ENCODE measurements around the gene CYP46A1. TPM values are rescaled to one million over a fixed set of nuclear protein-coding genes. Genes with fewer than 3 reads are reported as not detected.
"Not testable (repeated sequence)": the region's sequence is repeated elsewhere in the genome, so short reads cannot be mapped to it uniquely, and the experiment has no call there.

CYP46A1 gene
- total RNA-seq = 2.5 TPM

DNA sequence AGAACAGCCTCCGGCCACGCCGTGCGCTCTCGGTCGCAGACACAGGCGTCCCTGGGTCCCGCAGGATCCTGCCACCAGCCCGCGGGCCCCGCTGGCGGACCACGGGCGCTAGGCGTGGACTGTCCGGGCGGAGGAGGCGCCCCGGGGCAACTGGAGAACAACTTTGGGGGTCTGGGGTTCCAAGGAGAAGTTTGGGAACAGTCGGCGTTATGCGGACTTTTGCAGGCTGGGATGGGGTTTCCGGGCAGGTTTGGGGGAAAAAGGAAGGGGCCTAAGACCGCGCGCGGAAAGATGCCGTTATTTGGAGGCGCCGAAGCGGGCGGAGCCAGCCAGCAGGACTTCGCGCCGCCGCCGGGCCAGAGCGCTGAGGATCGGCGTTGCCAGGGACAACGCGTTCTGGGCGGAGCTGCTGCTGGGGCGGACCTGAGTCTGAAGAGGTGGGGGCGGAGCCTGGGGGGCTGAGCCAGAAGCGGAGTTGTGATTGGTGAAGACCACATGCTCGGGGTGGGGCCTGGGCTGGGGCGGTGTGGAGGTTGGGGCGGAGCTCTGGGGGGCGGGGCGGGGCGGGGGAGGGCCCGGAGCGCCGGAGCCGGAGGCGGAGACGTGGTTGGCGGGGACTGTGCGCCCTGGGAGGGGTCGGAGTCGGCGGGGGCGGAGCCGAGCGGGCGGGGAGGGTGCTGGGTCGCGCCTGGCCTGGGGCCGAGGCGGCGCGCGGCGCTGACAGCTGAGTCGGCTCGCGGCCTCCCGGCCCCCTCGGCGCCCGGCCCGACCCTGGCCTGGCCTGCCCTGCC is at the start of gene CYP46A1:
Gene CYP46A1, plus strand, starts transcription at position 680 of the 791 bp plus-strand sequence. CDS start 120 bp downstream, outside the sequence.
- intact Hi-C loops (cut with DNase I) = no loop called here
- DNase-seq (ENCODE audit: low spot score) (peak; percentile 100), ATAC-seq (peak; percentile 98)

DNA sequence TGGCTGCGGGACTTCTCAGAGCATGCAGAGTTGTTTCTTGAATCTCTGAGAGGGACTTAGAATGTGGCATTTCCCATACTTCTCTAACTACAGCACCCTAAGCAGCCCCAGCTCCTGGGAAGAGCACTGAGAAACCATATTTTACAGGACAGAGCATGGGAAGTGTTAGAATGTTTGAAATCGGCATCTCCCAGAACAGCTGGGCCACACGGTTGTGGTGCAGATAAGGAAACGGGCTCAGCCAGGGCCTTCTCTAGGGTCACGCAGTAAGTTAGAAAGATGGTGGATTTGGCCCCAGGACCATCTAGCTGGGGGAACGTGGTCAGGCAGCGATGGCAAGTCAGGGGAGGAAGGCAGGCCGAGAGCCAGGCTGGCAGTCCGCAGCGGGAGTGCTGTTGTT is 49.7 kb upstream of the CYP46A1 start:
- intact Hi-C loops (cut with DNase I) = no loop called here
- DNase-seq (ENCODE audit: low spot score) (no peak), ATAC-seq (no peak)

DNA sequence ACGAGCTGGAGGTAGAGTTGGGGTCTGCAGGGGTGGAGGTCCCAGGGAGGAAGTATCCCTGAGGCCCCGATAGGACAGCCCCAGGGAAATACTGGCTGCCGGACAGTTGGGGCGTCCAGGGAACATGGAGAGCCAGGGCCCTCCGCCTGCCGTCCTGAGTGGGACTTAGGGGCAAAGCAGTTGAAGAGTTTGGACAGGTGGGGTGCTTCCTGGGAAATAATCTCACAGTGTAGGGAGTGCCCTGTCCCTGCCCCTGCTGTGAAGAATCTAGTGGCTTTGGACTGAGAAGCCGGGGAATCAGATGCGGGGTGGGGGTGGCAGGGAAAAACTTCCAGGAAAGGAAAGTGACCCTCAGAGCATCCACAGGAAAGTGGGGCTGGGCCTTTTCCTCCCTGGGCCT is 49.0 kb upstream of the CYP46A1 start:
- ATAC-seq (no peak), DNase-seq (ENCODE audit: low spot score) (no peak)
- intact Hi-C loops (cut with DNase I) = no loop called here

DNA sequence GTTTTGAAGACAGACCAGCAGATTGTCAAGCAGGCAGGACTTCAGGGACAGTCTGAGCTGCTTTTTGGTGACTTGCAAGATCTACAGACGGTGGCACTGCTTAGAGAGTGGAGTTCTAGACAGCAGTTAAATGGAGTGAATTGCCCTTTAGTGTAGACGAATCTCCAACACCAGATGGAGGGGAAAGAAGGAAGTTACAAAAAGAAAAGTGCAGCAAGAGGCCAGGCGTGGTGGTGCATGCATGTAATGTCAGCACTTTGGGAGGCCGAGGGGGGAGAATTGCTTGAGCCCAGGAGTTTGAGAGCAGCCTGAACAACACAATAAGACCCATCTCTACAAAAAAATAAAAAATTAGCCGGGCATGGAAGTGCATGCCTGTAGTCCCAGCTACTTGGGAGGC is 47.6 kb upstream of the CYP46A1 start:
- DNase-seq (ENCODE audit: low spot score) (no peak), ATAC-seq (no peak)
- intact Hi-C loops (cut with DNase I) = no loop called here

DNA sequence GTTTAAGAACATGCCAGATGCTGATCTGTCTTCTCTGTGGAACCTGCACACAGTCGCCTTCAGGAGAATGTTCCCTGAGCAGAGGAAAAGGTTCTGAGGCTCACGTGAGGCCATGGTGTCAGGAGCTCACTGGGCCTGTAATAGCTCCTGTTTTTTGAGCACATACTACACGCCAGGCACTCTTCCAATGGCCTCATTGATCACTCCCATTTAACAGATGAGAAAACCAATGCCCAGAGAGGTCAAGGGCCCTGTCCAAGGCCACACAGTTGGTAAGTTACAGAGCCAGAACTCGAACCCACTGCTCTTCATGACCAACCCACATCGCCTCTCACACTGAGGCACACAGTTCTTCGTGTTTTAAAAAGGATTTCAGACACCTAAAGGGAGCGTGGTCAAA is 46.5 kb upstream of the CYP46A1 start:
- intact Hi-C loops (cut with DNase I) = no loop called here
- ATAC-seq (no peak), DNase-seq (ENCODE audit: low spot score) (no peak)

DNA sequence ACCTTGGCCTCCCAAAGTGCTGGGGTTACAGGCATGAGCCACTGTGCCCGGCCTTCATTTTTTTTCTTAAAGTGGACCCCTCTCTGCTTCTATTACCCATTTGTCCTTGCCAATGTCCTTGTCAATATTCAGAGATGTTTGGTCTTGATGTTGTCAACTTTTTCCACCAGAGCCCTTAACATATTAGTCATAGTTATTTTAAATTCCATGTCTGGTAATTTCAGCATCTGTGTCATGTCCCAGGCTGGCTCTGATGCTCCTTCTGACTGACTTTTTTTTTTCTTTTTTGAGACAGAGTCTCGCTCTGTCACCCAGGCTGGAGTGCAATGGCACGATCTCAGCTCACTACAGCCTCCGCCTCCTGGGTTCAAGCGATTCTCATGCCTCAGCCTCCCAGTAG is 41.3 kb upstream of the CYP46A1 start:
- intact Hi-C loops (cut with DNase I); ATAC-seq; DNase-seq (ENCODE audit: low spot score): not testable (repeated sequence)

DNA sequence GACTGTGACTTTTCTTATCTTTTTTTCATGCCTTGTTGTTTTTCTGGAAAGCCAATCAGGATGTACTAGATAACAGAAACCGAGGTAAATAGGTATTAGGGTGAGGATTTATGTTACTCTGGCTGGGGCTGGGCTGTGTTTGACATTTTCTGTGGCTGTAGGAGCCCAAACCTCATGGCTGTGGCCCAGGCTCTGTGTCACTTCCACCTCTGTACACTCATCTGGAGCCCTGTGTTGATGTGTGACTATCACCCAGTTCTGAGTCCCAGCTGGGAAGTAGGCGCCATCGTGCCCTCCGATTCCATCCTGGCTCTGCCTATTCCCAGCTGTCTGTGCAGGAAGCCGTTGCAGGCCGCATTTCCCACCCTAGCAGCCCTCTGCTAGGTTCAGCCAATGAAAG is 40.8 kb upstream of the CYP46A1 start:
- intact Hi-C loops (cut with DNase I) = no loop called here
- no peak for DNase-seq (ENCODE audit: low spot score)
- ATAC-seq = no peak

DNA sequence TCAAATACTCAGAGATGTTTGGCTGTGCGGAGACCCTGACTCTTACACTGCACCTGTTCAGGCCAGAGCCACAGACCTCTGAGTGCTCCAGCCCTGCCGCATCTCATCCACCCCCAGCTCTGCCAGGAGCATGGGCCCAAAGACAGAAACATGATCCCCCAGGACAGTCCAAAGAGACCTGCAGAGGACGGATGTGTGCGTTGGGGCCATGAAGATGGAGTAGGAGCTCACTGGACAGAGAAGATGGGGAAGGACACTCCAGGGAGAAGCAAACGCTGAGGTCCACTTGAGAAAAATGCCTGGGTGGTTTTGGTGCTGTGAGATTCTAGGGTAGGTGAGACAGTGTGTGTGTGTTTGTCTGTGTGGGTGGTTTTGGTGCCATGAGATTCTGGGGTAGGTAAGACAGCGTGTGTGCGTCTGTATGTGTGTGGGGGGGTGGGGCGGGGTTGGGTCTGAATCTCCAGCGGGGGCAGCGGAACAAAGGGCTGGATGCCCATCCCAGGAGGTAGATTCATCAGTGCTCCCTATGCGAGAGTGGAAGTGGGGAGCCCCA is 40.0 kb upstream of the CYP46A1 start:
- intact Hi-C loops (cut with DNase I) = no loop called here
- ATAC-seq = no peak
- DNase-seq (ENCODE audit: low spot score) = no peak

DNA sequence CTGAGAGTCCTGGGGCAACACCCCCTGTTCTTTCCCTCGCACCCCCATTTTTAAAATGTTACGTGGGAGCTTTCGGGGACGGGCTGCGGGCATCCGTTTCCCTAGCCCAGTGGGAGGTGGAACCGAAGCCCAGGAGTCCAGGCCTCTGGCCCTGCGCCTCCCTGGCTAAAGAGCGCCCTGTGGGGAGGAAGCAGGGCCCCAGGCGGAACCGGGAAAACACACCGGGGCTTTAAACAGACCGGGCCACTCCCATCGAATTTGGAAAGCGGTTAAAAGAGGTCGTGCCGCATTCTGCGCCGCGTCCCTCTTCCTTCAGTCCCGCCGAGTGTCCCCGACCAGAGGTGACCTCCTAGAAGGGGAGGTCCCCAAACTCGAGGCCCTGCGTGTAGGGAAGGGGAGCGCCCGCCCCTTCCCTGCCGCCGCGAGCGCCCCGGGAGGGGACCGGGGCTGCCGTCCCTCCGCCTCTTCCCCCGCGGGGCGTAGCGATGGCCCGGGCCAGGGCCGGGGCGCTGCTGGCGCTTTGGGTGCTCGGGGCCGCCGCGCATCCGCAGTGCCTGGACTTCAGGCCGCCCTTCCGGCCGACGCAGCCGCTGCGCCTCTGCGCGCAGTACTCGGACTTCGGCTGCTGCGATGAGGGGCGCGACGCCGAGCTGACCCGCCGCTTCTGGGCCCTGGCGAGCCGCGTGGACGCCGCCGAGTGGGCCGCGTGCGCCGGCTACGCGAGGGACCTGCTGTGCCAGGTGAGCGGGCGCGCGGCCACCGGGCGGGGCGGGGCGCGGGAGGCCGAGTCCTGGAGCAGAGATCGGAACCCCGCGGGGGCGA is 39.2 kb upstream of the CYP46A1 start, which contains the start of gene HHIPL1:
Gene HHIPL1, plus strand, starts transcription at position 407 of the 822 bp plus-strand sequence. Its CDS starts 79 bp downstream, at position 486.
- intact Hi-C loops (cut with DNase I) = no loop called here
- DNase-seq (ENCODE audit: low spot score) = no peak
- ATAC-seq = peak; percentile 55

DNA sequence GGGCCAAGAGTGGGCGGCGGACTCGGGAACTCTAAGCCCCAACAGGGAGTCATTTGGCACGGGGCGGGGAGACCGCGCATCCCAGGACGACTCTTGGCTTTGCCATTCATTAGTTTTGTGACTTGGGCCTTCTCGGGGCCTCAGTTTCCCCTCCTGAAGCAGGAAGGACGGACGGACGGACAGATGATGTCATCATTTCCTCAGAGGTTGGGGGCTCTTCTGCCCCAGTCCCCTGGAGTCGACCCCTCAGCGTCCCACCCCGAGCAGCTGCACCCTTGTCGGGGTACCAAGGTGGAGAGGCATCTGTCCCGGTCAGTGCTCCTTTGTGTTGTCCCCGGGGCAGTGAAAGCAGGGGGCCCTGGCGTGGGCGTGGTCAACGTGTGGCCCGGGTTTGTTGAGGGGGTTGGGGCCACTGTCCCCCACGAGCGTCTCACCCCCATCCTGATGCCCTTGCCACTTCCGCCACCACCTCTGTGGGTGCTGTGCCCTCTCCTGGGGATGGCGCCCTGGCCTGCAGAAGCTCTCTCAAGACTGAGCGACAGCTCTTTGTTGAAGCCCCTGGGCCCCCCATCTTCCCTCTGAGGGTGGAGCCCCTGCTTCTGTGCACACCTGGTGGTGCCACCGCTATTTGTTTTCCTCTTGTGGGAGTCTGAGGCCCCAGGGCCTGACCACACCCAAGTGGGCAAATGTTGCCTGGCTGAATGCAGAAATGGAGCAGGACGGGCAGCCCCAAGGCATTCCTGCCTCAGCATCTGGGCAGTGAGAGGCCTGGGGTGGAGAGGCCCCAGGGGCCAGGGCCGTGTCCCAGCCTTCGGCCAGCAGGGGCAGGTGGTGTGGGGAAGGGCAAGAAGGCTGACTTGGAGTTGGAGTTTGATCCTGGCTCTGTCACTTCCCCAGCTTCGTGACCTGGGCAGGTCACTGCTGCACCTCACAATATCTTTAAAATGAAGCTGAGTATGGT is 38.3 kb upstream of the CYP46A1 start:
- intact Hi-C loops (cut with DNase I) = no loop called here
- ATAC-seq (no peak), DNase-seq (ENCODE audit: low spot score) (no peak)

DNA sequence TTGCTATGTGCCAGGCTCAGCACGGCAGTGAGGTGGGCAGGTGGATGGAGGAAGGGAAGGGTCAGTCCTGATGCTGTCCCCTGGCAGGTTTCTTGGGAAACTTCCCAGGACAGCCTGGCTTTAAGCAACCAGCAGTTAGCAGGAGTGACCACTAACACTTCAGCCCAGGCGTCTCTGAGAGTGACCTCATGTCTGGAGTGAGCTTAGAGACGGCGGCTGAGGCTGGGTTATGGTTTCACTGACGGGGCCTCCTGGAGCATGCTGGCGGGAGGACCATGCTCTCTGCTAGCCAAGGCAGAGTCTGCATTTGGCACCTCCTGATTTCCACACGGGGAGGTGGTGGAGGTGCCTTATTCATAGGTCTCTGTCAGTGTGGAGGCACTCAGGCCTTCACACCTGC is 36.7 kb upstream of the CYP46A1 start:
- DNase-seq (ENCODE audit: low spot score) = no peak
- no peak for ATAC-seq
- intact Hi-C loops (cut with DNase I) = no loop called here

DNA sequence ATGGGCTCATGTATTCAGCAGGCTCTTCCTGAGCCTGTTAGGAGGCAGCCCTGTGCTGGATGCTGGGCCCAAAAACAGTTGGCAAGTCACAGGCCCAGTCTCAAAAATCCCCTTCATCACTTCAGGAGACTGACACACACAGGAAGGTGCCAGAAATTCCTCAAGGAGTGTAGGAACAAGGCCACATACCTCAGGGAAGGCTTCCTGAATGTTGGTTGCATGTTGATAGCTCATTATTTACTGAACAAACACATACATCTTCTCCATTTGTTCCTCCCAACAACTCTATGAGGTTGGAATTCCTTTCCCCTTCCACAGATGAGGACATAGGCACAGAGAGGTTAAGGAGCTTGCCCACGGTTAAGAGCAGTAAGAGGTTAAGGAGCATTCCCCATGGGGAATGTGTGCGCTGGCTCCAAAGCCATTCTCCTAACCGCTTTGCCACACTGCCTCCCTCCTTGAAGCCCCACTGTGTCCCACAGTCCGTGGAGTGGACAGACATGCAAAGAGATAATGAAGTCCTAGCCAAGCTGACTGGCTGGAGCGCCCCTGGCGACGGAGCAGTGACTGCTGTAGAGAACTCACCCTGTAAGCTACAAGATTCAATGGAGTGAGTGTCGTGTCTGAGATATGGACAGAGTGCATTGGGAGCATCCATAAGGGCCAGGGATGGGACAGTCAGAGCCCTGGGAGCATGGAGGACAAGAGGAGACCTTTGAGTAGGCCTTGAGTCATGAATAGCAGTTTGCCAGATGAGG is 35.9 kb upstream of the CYP46A1 start:
- no peak for ATAC-seq
- intact Hi-C loops (cut with DNase I) = no loop called here
- no peak for DNase-seq (ENCODE audit: low spot score)

DNA sequence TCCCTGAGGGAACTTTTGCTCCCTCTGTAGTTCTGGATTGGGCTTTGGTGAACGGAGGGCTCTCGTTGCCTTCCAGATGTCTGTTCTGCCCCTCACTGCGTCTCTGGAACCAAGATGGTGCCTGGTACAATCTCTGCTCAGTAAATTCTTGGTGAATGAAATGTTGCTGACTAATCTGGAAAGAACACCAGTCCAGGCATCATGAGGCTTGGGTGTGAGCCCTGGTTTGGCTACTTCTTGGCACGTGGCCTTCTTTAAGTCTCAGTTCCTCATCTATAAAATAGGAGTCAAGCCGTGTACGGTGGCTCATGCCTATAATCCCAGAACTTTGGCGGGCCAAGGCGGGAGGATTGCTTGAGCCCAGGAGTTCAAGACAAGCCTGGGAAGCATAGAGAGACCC is 34.9 kb upstream of the CYP46A1 start:
- ATAC-seq (no peak), DNase-seq (ENCODE audit: low spot score) (no peak)
- intact Hi-C loops (cut with DNase I) = no loop called here

DNA sequence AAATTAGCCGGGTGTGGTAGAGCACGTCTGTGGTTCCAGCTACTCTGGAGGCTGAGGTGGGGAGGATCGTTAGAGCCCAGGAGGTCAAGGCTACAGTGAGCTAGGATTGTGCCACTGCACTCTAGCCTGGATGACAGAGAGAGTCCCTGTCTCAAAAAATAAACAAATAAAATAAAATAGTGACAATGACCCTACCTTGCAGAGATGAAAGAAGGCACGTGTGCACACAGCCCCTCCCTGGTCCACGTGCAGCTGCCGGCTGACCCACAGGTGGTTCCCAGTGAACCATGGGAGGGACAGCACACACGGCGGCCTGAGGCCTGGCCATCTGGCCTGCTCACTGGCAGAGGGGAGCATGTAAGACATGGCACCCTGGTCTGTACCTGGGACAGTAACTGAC is 34.5 kb upstream of the CYP46A1 start:
- ATAC-seq = no peak
- no peak for DNase-seq (ENCODE audit: low spot score)
- intact Hi-C loops (cut with DNase I) = no loop called here

DNA sequence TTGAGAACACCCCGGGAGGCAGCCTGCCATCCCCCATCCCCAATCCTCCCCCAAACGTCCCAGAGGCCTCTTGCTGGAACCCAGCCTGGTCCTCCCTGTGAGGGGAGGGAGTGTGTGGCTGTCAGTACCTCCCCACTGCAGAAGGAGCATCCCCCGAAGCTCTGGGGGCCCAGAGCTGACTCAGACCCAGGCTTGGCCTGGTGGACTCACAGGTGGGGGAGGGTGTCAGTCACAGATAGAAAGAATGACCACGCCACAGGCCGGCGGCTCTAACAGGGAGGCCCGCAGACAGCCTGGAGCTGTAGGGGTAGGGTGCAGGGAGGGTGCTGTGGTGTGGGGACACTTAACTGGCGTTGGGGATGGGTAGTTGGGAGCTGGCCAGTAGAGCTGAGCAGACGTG is 33.9 kb upstream of the CYP46A1 start:
- intact Hi-C loops (cut with DNase I) = no loop called here
- ATAC-seq (no peak), DNase-seq (ENCODE audit: low spot score) (no peak)

DNA sequence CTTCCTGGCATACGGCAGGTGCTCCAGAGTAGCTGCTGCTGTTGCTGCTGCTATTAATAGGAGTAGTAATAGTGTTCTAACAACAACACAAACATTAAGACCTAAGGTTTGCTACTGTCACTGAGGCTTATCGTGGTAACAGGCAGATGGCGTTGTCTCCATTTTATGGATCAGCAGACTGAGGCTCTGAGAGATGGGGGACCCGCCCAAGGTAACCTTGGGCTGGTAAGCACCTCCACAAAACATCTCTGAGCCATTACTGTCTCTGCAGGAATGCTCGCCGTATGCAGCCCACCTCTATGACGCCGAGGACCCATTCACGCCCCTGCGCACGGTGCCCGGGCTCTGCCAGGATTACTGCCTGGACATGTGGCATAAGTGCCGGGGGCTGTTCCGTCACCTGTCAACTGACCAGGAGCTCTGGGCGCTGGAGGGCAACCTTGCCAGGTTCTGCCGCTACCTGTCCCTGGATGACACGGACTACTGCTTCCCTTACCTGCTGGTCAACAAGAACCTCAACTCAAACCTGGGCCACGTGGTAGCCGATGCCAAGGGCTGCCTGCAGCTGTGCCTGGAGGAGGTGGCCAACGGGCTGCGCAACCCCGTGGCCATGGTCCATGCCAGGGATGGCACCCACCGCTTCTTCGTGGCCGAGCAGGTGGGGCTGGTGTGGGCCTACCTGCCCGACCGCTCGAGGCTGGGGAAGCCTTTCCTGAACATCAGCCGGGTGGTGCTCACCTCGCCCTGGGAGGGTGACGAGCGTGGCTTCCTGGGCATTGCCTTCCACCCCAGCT is 31.9 kb upstream of the CYP46A1 start:
- DNase-seq (ENCODE audit: low spot score) (no peak), ATAC-seq (no peak)
- intact Hi-C loops (cut with DNase I) = no loop called here

DNA sequence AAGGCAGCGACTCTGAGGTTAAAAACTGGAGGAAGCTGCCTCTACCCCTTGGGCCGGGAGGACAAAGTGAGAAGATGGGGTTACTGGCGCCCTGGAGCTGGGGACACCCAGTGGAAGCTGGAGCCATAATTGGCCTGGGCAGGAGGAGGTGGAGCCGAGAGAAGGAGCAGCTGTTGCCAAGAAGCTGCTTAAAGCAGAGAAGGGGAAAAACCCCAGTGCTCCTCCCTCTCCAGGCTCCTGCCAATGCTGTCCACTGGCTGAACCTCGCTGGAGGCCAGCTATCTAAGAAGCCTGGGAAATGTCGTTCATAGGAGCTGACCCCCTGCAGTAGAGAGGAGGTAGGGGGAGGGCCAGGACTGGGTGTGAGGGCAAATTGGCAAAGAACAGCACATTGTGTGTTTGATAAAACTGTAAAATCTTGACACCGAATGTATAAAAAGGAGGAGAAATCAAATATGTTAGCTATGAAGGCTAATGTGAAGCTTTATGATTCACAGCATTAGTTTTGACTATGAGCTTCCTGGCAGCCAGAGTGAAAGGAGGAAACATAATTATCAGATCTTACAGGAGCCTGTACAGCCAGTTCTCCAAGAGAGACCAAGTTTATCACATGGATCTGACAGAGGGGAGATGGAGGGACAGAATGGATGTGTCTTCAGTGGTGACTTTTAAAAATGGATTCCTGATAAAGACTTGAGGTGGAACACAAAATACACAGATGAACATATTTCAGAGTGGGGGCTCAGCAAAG is 29.7 kb upstream of the CYP46A1 start:
- no peak for DNase-seq (ENCODE audit: low spot score)
- intact Hi-C loops (cut with DNase I) = no loop called here

More for the DNA sequence above, 29.7 kb upstream of the CYP46A1 start:
- peak; percentile 83 for ATAC-seq
